Osteocyte (in vitro differentiated cells): ENCODE measurements around the gene PARD3B. TPM values are rescaled to one million over a fixed set of nuclear protein-coding genes. Genes with fewer than 3 reads are reported as not detected.

Experiments
- DNase-seq: peaks from one replicate; pipeline ENCODE4 v3.0.0; 2021; ENCODE audit warnings: mixed read lengths; ENCODE audit not compliant: unreplicated experiment; ENCODE audit errors: extremely low spot score
- H3K27ac Mint-ChIP-seq: one replicate; pipeline ENCODE4 v1.8.0; 2021; ENCODE audit warnings: mild to moderate bottlenecking, mixed read lengths; ENCODE audit not compliant: unreplicated experiment
- H3K27me3 Mint-ChIP-seq: one replicate; pipeline ENCODE4 v1.8.0; 2021; ENCODE audit warnings: mixed read lengths; ENCODE audit not compliant: unreplicated experiment
- H3K36me3 Mint-ChIP-seq: one replicate; pipeline ENCODE4 v1.8.0; 2021; ENCODE audit warnings: mixed read lengths; ENCODE audit not compliant: unreplicated experiment
- H3K4me1 Mint-ChIP-seq: one replicate; pipeline ENCODE4 v1.8.0; 2021; ENCODE audit warnings: mixed read lengths; ENCODE audit not compliant: unreplicated experiment
- H3K4me3 Mint-ChIP-seq: one replicate; pipeline ENCODE4 v1.8.0; 2021; ENCODE audit warnings: mild to moderate bottlenecking, moderate library complexity, mixed read lengths; ENCODE audit not compliant: unreplicated experiment
- H3K9me3 Mint-ChIP-seq: one replicate; pipeline ENCODE4 v1.8.0; 2021; ENCODE audit warnings: mixed read lengths; ENCODE audit not compliant: unreplicated experiment
- CTCF ChIP-seq: fragments of 200-600 bp; sonication (generic); IDR thresholded peaks from 2 replicates; pipeline ENCODE4 v1.5.0; 2021; ENCODE audit warnings: antibody characterized with exemption, mild to moderate bottlenecking, moderate library complexity
- total RNA-seq: library from RNA; stranded (reverse); gene quantifications from 2 replicates; pipeline ENCODE4 v1.2.1, GENCODE V29; 2021

PARD3B gene
- total RNA-seq, 1 donor from 2014 or later: 26.7 TPM

- TF ChIP-seq CTCF: no peak
- H3K27ac Mint-ChIP-seq: no peak overlapping the region
- peaks cover 7% of the 10 kb centered on the region for H3K36me3 Mint-ChIP-seq
- H3K9me3 Mint-ChIP-seq: peaks cover 18% of the 10 kb centered on the region
- peaks cover 3% of the 10 kb centered on the region for H3K4me1 Mint-ChIP-seq
- H3K4me3 Mint-ChIP-seq: no peak overlapping the region
- no peaks in the 10 kb centered on the region for H3K27me3 Mint-ChIP-seq
- no peak for DNase-seq
Observed at GRCh38 chr2:204897561-204897960, 352.3 kb downstream of the PARD3B start.

- H3K4me3 Mint-ChIP-seq: no peak overlapping the region
- no peak overlapping the region for H3K27ac Mint-ChIP-seq
- H3K27me3 Mint-ChIP-seq: no peaks in the 10 kb centered on the region
- TF ChIP-seq CTCF: no peak
- peaks cover 18% of the 10 kb centered on the region for H3K9me3 Mint-ChIP-seq
- no peak for DNase-seq
- peaks cover 3% of the 10 kb centered on the region for H3K4me1 Mint-ChIP-seq
- H3K36me3 Mint-ChIP-seq: peaks cover 7% of the 10 kb centered on the region
Observed at GRCh38 chr2:204898928-204899640, 353.8 kb downstream of the PARD3B start.

GRCh38 chr2:204899983-204900382 is 354.7 kb downstream of the PARD3B start:
- TF ChIP-seq CTCF: no peak
- DNase-seq: no peak
- H3K9me3 Mint-ChIP-seq: peaks cover 18% of the 10 kb centered on the region
- H3K4me1 Mint-ChIP-seq: peaks cover 3% of the 10 kb centered on the region
- H3K36me3 Mint-ChIP-seq: peaks cover 7% of the 10 kb centered on the region
- H3K27me3 Mint-ChIP-seq: no peaks in the 10 kb centered on the region
- H3K4me3 Mint-ChIP-seq: no peak overlapping the region
- H3K27ac Mint-ChIP-seq: no peak overlapping the region

- H3K36me3 Mint-ChIP-seq: peaks cover 7% of the 10 kb centered on the region
Observed at GRCh38 chr2:204900487-204900886, 355.2 kb downstream of the PARD3B start.

More at GRCh38 chr2:204900487-204900886, 355.2 kb downstream of the PARD3B start:
- H3K4me3 Mint-ChIP-seq: no peak overlapping the region
- TF ChIP-seq CTCF: no peak
- no peak overlapping the region for H3K27ac Mint-ChIP-seq
- H3K4me1 Mint-ChIP-seq: peaks cover 3% of the 10 kb centered on the region
- H3K27me3 Mint-ChIP-seq: no peaks in the 10 kb centered on the region
- no peak for DNase-seq
- H3K9me3 Mint-ChIP-seq: peaks cover 18% of the 10 kb centered on the region
